GM21786 (cell line): Measurements from ENCODE around the gene ZHX3.

Experiments used
- ATAC-seq: cut with Tn5 transposase; IDR thresholded peaks from one replicate; pipeline ENCODE4 v1.9.1; 2021; ENCODE audit not compliant: unreplicated experiment

ZHX3 gene

DNA sequence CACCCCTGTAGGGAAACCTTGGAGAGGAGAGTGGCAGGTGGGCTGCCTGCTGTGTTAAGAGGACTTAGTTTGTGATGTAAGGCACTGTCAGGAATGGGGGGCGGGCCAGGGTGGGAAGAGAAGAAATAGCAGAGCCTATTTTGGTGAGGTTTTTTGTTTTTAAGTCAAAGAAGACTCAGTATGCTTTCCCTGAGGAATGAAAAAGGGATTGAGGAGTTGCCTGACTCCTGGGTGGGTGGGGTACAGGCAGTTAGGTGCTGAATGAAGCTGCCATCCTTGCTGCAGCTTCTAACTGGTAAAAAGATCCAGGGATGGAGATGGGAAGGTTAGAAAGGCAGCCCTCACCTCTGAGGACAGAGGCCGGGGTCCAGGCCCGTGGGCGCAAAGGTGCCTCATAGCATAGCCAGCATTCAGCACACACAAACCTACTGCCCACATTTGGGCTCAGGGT, 142.3 kb downstream of the ZHX3 start:
- ATAC-seq: no peak

DNA sequence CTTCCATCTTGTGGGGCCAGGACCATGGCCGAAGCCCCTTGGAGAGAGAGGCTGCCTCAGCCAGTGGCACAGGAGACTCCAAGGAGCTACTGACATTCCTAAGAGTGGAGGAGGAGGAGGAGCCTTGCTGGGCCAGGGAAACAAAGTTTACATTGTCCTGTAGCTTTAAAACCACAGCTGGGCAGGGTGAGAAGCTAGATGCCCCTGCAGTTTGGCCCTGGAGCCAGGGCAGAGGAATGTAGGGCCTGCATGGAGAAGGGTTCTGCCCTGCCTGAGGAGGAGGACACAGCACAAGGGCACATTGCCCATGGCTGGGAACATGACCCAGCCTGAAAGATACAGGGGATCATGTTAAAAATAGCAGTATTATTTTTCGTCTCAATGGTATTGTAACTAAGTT, 142.7 kb downstream of the ZHX3 start:
- ATAC-seq: no peak

DNA sequence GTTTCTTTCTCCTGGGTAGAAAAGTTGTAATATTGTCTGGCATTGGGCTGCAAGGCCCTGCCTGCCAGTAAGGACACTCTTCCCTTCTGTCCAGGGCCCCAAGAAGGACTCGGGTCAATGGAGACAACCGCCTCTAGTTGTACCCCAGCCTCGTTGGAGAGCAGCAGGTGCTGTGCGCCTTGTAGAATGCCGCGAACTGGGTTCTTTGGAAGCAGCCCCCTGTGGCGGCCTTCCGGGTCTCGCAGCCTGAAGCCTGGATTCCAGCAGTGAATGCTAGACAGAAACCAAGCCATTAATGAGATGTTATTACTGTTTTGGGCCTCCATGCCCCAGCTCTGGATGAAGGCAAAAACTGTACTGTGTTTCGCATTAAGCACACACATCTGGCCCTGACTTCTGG, 143.2 kb downstream of the ZHX3 start:
- ATAC-seq: no peak

DNA sequence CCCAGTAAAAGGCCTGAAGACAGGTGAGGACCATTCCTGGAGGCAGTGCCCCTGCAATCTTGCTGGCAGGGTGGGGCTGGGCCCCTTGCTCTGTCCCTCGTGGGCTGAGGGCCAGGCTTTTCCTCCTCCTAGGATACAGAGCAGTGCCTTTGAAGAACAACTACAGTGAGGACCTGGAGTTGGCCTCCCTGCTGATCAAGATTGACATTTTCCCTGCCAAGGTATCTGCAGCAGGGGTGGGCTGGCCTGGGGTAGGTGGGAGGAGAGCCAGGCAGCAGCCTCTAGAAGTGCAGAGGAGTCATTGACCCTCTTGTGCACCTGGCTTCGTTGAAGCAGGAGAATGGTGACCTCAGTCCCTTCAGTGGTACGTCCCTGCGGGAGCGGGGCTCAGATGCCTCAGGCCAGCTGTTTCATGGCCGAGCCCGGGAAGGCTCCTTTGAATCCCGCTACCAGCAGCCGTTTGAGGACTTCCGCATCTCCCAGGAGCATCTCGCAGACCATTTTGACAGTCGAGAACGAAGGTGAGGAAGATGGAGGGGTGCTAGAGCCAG, 143.7 kb downstream of the ZHX3 start:
- no peak for ATAC-seq

DNA sequence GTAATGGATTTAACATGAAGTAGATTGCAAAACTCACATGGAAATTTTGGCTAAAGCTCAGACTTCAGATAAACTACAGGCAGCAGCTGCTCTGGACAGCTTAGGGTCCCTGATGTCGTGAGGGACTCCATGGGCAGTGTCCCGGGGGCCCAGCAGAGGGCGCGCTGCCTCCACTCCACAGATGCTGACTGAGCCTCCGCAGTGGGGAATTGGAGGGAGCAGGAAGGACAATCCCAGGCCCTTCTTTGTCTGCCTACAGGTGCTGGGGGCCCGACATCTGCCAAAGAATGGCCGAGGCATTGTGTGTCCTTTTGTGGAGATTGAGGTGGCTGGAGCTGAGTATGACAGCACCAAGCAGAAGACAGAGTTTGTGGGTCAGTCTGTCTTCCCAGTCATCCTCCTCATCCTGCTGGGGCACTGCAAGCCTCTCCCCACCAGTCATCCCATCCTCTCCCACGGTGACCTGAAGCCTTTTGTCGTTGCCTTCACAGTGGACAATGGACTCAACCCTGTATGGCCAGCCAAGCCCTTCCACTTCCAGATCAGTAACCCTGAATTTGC, 144.3 kb downstream of the ZHX3 start:
- ATAC-seq: no peak

DNA sequence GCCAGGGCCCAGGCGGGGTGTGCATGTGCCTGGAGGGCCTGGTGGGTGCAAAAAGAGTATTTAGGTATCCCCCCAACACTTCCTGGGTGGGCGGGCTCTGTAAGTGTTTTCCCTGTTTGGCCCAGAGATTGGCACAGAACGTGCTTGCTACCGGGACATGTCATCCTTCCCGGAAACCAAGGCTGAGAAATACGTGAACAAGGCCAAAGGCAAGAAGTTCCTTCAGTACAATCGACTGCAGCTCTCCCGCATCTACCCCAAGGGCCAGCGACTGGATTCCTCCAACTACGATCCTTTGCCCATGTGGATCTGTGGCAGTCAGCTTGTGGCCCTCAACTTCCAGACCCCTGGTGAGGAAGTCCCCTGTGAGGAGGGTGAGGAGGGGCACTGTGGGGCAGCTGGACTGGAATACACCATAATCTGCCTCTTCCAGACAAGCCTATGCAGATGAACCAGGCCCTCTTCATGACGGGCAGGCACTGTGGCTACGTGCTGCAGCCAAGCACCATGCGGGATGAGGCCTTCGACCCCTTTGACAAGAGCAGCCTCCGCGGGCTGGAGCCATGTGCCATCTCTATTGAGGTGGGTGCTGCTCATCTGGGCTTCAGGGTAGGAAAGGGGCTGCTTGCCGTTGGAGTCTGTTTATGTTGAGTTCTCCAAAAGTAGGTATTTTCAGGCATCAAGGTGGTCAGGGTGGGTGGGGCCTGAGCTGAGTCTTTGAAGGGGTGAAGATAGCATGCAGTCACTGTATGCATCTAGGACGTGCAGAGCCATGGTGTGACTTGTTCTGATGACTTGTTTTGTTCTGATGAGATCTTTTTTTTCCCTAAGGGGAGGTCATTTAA, 145.0 kb downstream of the ZHX3 start:
- no peak for ATAC-seq

DNA sequence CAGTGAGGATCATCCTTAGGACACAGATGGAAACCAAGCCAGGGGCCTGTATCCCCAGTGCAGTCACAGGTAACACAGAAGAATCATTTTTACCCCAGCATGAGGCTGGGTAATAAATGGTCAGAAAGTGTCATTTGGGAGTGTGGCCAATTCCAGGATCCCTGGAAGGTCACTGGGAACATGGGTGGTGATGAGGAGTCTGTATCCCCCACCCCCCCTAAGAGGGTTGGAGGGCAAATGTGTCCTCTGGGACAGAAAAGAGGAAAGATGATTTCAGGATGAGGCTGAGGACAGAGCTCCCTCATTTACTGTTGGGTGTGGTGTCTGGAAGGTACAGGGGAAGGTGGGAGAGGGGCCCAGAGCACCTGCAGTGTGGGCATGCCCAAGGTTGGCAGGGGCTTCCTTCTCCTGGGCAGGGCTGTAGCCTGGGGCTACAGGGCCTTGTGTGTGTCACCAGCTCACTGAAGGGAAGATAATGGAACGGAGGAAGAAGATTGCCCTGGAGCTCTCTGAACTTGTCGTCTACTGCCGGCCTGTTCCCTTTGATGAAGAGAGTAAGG, 145.7 kb downstream of the ZHX3 start:
- no peak for ATAC-seq

DNA sequence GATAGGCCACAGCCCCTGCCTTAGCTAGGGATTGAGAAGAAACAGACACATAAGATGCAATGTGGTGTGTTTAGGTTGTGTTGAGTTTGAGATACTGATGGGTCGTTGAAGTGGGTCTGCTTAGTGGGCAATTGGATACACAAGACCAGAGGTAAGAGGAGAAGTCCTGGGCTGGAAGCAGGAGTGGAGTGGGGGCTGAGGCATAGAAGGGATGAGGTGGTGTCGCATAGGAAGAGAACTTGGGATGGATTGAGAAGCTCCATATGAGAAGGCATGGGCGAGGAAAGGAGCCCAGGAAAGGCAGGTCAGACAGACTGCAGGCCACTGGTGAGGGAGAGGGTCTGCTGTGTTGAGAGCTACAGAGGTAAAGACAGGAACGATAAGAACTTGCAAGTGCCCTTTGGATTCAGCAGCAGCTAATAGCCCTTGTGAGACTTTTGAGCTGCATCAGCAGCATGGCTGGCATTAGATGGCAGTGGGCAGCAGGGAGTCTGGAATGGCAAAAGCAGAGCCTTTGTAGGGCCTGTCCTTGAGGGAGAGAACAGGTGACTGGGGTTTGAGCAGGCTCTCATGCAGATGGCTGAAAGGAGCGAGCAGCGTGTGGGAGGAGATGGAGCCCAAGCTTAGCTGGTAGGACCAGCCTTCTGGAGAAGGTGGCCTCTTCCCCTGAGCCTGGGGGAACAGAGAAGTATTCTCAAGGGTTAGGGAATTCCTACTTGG, 147.0 kb downstream of the ZHX3 start:
- ATAC-seq: no peak

DNA sequence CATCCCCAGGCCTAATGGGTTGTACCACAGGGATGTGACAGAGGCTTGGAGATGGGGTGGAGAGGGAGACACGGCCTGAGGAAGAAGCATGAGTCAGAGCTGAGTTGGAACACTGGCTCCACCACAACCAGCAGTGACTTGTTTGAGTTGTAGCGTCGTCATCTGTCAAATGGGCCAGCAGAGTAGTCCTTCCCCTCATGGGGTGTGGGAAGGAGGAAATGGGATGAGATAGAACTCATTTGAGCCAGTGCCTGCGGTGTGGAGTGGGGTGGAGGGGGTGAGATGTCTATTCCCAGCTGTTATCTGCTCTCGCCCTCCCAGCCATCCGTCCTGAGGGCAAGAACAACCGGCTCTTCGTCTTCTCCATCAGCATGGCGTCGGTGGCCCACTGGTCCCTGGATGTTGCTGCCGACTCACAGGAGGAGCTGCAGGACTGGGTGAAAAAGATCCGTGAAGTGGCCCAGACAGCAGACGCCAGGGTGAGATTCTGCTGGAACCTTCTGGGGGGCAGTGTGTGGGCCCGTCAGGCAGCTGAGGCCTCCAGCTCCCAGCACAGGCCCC, 147.7 kb downstream of the ZHX3 start:
- no peak for ATAC-seq

DNA sequence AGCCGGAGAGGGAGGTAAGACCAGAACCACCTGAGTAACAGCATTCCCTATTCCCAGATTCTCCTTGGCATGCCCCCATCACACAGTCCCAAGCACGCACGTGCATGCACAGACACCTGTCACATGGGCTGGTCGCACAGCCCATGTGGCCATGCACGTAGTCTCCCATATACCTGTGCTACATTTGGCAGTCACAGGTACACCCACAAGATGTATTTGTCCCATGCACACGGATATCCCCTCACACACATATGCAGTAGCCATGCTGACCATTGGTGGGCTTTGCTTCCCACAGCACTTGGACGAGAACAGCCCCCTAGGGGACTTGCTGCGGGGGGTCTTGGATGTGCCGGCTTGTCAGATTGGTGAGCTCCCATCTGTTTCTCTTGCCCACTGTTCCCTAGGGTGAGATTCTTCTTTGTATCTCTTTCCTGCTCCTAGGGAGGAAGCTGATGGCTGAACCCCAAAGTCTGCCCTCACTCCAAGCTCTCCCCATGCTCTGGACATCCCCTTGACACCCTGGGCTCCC, 148.3 kb downstream of the ZHX3 start:
- ATAC-seq: no peak

DNA sequence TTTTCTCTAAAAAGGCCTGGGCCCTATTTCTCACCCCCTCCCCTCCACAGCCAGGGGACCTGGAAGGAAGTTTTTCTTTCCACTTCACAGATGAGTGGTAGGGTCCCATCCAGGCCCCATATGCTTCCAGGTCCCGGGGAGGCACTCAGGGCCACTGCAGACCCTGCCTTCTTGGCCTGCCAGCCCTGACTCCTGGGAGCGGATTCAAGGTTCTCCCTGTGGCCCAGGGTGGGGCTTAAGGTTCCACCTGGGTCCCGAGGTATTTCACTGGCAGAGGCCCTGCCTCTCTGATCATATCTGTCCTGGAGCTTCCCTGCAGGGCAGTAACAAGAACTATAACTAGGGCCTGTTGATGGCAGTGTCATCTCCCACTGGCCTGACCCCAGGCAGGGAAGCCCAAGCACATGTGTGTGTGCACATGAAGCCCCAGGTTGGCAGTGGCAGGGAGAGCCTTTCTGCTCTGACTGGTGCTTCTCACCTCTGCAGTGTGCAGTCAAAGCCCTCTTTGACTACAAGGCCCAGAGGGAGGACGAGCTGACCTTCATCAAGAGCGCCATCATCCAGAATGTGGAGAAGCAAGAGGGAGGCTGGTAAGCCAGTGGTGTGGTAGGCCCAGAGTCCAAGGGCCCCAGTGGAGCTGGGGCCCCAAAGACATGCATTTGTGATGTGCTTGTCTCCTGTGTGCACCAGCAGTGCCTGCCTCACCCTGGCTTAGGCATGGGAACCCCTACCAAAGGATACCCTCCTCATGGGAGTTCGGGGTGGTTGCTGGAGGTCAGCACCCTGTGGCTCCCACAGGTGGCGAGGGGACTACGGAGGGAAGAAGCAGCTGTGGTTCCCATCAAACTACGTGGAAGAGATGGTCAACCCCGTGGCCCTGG, 149.0 kb downstream of the ZHX3 start:
- no peak for ATAC-seq

DNA sequence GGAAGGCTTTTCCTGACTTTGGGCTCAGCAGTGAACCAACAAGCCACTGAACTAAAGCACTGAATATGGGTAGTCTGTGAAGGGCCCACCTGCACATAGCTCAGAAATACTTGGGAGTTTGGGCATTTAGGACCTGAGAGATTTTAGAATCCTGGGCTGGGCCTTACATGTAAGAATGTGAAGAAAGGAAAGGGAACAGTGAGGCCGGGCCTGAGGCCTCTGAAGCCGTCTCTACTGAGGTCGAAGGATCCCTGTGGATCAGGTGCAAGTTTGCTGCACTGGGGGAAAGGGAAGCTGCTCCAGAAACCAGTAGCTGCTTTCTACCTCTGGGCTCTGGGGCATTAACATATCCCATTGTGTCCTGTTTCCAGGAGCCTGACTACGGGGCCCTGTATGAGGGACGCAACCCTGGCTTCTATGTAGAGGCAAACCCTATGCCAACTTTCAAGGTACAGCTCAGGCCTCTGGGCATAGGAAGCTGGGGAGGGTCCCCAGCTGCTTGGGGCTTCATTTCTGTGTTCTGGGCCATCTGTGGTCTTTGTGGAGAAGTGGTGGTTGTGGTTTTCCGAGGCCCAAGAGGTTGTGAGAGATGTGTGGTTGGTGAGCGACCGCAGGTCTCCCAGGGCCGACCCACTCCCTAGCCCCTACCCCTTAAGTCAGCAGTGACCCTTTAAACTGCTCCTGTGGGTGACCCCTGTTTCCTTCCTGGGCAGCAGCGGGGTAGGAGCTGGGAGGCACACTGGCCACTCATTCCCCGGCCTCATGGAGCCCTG, 149.9 kb downstream of the ZHX3 start:
- ATAC-seq: no peak

DNA sequence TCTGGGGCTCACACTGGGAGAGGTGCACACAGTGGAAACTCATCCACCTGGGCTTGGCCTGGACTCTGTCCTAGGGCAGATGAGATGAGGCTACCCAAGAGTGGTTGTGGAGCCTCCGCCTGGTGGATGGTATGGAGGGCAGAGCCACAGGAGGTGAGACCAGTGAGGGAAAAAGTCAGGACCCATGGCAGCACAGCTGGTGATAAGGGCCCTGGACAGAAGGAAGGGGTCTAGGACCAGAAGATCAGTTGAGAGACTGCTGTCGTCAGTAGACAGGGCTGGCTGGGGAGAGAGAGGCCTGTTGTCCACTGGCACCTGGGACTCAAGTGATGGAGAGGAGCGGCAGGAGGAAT, 150.4 kb downstream of the ZHX3 start:
- ATAC-seq: no peak

DNA sequence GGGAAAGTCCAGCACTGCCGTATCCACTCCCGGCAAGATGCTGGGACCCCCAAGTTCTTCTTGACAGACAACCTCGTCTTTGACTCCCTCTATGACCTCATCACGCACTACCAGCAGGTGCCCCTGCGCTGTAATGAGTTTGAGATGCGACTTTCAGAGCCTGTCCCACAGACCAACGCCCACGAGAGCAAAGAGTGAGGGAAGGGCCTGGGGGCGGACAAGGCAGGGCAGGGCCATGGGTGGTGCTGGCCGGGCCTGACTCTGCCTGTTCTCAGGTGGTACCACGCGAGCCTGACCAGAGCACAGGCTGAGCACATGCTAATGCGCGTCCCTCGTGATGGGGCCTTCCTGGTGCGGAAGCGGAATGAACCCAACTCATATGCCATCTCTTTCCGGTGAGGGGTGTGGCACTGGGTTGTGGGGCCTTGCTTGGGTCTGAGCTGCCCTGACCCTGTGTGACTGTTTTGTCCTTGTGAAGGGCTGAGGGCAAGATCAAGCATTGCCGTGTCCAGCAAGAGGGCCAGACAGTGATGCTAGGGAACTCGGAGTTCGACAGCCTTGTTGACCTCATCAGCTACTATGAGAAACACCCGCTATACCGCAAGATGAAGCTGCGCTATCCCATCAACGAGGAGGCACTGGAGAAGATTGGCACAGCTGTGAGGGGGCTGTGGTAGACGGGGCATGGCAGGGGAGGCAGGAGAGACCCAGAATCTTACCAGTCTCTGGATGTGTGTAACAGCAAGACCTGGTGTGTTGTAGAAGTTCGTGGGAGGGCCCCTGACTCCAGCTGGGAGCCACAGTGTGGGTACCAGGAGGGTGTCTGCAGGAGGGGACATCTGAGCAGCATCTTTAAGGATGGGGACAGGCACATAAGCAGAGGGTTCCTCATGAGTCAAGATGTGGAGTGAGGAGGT, 151.1 kb downstream of the ZHX3 start:
- no peak for ATAC-seq

DNA sequence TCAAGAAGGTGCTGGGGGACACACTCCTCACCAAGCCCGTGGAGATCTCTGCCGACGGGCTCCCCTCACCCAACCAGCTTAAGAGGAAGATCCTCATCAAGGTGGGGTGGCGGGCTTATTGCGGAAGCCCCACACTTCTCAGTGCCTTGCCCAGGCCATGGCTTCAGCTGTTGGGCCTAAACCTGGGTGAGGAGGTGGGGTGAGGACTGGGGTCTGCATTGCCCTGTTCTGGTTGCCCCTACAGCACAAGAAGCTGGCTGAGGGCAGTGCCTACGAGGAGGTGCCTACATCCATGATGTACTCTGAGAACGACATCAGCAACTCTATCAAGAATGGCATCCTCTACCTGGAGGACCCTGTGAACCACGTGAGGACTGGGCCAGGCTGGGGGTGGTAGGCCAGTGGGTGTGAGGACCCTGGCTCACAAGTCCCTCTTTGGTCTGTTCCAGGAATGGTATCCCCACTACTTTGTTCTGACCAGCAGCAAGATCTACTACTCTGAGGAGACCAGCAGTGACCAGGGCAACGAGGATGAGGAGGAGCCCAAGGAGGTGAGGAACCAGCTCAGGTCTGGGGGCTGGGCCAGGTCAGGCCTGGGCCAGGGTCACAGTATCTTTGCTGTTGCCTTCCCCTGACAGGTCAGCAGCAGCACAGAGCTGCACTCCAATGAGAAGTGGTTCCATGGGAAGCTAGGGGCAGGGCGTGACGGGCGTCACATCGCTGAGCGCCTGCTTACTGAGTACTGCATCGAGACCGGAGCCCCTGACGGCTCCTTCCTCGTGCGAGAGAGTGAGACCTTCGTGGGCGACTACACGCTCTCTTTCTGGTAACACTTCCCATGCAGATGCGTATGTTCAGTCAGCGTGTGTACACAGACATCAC, 152.3 kb downstream of the ZHX3 start:
- ATAC-seq: no peak

DNA sequence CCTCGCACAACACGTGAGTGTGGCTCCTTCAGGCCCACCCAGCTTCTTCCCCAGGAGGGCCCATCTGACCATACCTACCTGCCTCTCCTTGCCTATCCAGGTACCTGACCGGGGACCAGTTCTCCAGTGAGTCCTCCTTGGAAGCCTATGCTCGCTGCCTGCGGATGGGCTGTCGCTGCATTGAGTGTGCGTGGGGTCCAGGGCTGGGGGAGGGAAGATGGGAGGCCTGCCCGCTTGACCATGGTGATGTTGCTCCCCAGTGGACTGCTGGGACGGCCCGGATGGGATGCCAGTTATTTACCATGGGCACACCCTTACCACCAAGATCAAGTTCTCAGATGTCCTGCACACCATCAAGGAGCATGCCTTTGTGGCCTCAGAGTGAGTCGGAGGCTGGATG, 153.7 kb downstream of the ZHX3 start:
- no peak for ATAC-seq

DNA sequence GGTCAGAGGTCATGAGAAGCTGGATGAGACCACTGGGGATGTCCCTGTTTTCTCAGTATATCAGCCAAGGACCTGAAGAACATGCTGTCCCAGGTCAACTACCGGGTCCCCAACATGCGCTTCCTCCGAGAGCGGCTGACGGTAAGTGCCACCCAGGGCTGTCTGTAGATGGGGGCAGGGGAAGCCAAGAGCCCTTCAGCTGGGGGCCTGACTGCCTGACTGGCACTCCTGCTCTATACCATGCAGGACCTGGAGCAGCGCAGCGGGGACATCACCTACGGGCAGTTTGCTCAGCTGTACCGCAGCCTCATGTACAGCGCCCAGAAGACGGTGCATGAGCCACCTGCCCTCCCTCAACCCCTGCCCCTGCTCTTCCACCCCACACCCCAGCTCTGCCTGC, 155.1 kb downstream of the ZHX3 start:
- no peak for ATAC-seq
